Measurements from ENCODE around the gene GSTA2.
"Not testable (repeated sequence)": the region's sequence is repeated elsewhere in the genome, so short reads cannot be mapped to it uniquely, and the experiment has no call there.

GSTA2 gene

GRCh38 chr6:52790861-52791260 is 27.6 kb upstream of the GSTA2 start:
- Histone ChIP-seq H2BK12ac (ENCODE audit: low read length in 2 of 2) (no peak overlapping the region), H3K9me3 (ENCODE audit: control insufficient read depth, low read length) (no peaks in the 10 kb centered on the region), H2BK5ac (ENCODE audit: low read depth, low read length, poor library complexity, severe bottlenecking) (no peak overlapping the region), H3K18ac (ENCODE audit: low read depth in 1 of 2, low read length in 2 of 2) (no peak overlapping the region), H3K14ac (ENCODE audit: low read length in 2 of 2) (no peak overlapping the region), H3K23ac (ENCODE audit: low read length in 2 of 2) (no peak overlapping the region), H3K27me3 (ENCODE audit: control insufficient read depth in 1 of 2, insufficient read depth in 1 of 2, low read length in 2 of 2) (peaks cover 2 to 8% of the 10 kb centered on the region in 2 experiments), H2AK5ac (ENCODE audit: low read length, severe bottlenecking) (no peak overlapping the region), H2BK15ac (ENCODE audit: low read depth, poor library complexity, severe bottlenecking) (no peak overlapping the region), H4K8ac (ENCODE audit: low read length) (no peak overlapping the region), H4K91ac (ENCODE audit: low read length) (no peak overlapping the region), H3K9ac (ENCODE audit: low read length) (no peak overlapping the region), H3K27ac (ENCODE audit: low read length, poor library complexity, severe bottlenecking) (no peak overlapping the region), H3K79me1 (replicated peaks; ENCODE audit: low read length, poor library complexity, severe bottlenecking) (no peaks in the 10 kb centered on the region), H2AFZ (ENCODE audit: low read depth, low read length) (no peak overlapping the region), H3K36me3 (ENCODE audit: control insufficient read depth in 1 of 2, insufficient read depth in 2 of 2, low read depth in 1 of 2, low read length in 2 of 2) (no peaks in the 10 kb centered on the region), H3K4ac (ENCODE audit: low read depth in 1 of 2, low read length in 2 of 2) (no peak overlapping the region), H3K4me3 (ENCODE audit: insufficient read depth in 1 of 2, low read depth in 1 of 2, low read length in 2 of 2) (no peak overlapping the region), H2BK120ac (ENCODE audit: low read depth, low read length) (no peak overlapping the region), H3K4me1 (ENCODE audit: control insufficient read depth, insufficient read depth, low read depth, low read length) (no peaks in the 10 kb centered on the region), H3K4me2 (ENCODE audit: low read length, poor library complexity, severe bottlenecking) (no peak overlapping the region)
- DNase-seq = no peak
- 0% methylated on average over 1 of the region's 1 CpG for WGBS

- not testable (repeated sequence) for H3K4me2 ChIP-seq (ENCODE audit: low read length, poor library complexity, severe bottlenecking); H3K14ac ChIP-seq (ENCODE audit: low read length in 2 of 2); H4K8ac ChIP-seq (ENCODE audit: low read length); H3K4me1 ChIP-seq (ENCODE audit: control insufficient read depth, insufficient read depth, low read depth, low read length); H2BK12ac ChIP-seq (ENCODE audit: low read length in 2 of 2); H2BK120ac ChIP-seq (ENCODE audit: low read depth, low read length); H3K9ac ChIP-seq (ENCODE audit: low read length); H3K4ac ChIP-seq (ENCODE audit: low read depth in 1 of 2, low read length in 2 of 2); H2BK15ac ChIP-seq (ENCODE audit: low read depth, poor library complexity, severe bottlenecking); H3K4me3 ChIP-seq (ENCODE audit: insufficient read depth in 1 of 2, low read depth in 1 of 2, low read length in 2 of 2); H2AFZ ChIP-seq (ENCODE audit: low read depth, low read length); H3K9me3 ChIP-seq (ENCODE audit: control insufficient read depth, low read length); H3K18ac ChIP-seq (ENCODE audit: low read depth in 1 of 2, low read length in 2 of 2); H2AK5ac ChIP-seq (ENCODE audit: low read length, severe bottlenecking); H3K23ac ChIP-seq (ENCODE audit: low read length in 2 of 2); H3K27me3 ChIP-seq (ENCODE audit: control insufficient read depth in 1 of 2, insufficient read depth in 1 of 2, low read length in 2 of 2); H3K27ac ChIP-seq (ENCODE audit: low read length, poor library complexity, severe bottlenecking); H3K36me3 ChIP-seq (ENCODE audit: control insufficient read depth in 1 of 2, insufficient read depth in 2 of 2, low read depth in 1 of 2, low read length in 2 of 2); H4K91ac ChIP-seq (ENCODE audit: low read length); H3K79me1 ChIP-seq (replicated peaks; ENCODE audit: low read length, poor library complexity, severe bottlenecking)
- peak; percentile 25 for DNase-seq
- H2BK5ac ChIP-seq (ENCODE audit: low read depth, low read length, poor library complexity, severe bottlenecking) = peak overlapping the region; percentile 19
- 27% methylated on average over 1 of the region's 1 CpG for WGBS
These were observed 26.4 kb upstream of the GSTA2 start for GRCh38 chr6:52789658-52790057.

GRCh38 chr6:52788478-52788877 is 25.2 kb upstream of the GSTA2 start:
- H3K9ac ChIP-seq (ENCODE audit: low read length) = no peak overlapping the region
- H3K9me3 ChIP-seq (ENCODE audit: control insufficient read depth, low read length) = no peaks in the 10 kb centered on the region
- H3K4me1 ChIP-seq (ENCODE audit: control insufficient read depth, insufficient read depth, low read depth, low read length) = no peaks in the 10 kb centered on the region
- H2BK12ac ChIP-seq (ENCODE audit: low read length in 2 of 2) = no peak overlapping the region
- no peak overlapping the region for H2BK120ac ChIP-seq (ENCODE audit: low read depth, low read length)
- no peak overlapping the region for H3K27ac ChIP-seq (ENCODE audit: low read length, poor library complexity, severe bottlenecking)
- no peak overlapping the region for H2AFZ ChIP-seq (ENCODE audit: low read depth, low read length)
- no peak overlapping the region for H2BK15ac ChIP-seq (ENCODE audit: low read depth, poor library complexity, severe bottlenecking)
- H3K14ac ChIP-seq (ENCODE audit: low read length in 2 of 2) = no peak overlapping the region
- no peaks in the 10 kb centered on the region for H3K36me3 ChIP-seq (ENCODE audit: control insufficient read depth in 1 of 2, insufficient read depth in 2 of 2, low read depth in 1 of 2, low read length in 2 of 2)
- no peaks in the 10 kb centered on the region for H3K79me1 ChIP-seq (replicated peaks; ENCODE audit: low read length, poor library complexity, severe bottlenecking)
- no peak for DNase-seq
- no peak overlapping the region for H2AK5ac ChIP-seq (ENCODE audit: low read length, severe bottlenecking)
- no peak overlapping the region for H4K8ac ChIP-seq (ENCODE audit: low read length)
- no peak overlapping the region for H4K91ac ChIP-seq (ENCODE audit: low read length)
- no peak overlapping the region for H3K23ac ChIP-seq (ENCODE audit: low read length in 2 of 2)
- peaks cover 0 to 6% of the 10 kb centered on the region in 2 experiments for H3K27me3 ChIP-seq (ENCODE audit: control insufficient read depth in 1 of 2, insufficient read depth in 1 of 2, low read length in 2 of 2)
- H3K18ac ChIP-seq (ENCODE audit: low read depth in 1 of 2, low read length in 2 of 2) = no peak overlapping the region
- no peak overlapping the region for H3K4ac ChIP-seq (ENCODE audit: low read depth in 1 of 2, low read length in 2 of 2)
- no peak overlapping the region for H2BK5ac ChIP-seq (ENCODE audit: low read depth, low read length, poor library complexity, severe bottlenecking)
- 67% methylated on average over 1 of the region's 3 CpGs for WGBS
- H3K4me2 ChIP-seq (ENCODE audit: low read length, poor library complexity, severe bottlenecking) = no peak overlapping the region
- no peak overlapping the region for H3K4me3 ChIP-seq (ENCODE audit: insufficient read depth in 1 of 2, low read depth in 1 of 2, low read length in 2 of 2)

- Histone ChIP-seq H2BK120ac (ENCODE audit: low read depth, low read length) (no peak overlapping the region), H3K27ac (ENCODE audit: low read length, poor library complexity, severe bottlenecking) (no peak overlapping the region), H3K14ac (ENCODE audit: low read length in 2 of 2) (no peak overlapping the region), H3K79me1 (replicated peaks; ENCODE audit: low read length, poor library complexity, severe bottlenecking) (no peaks in the 10 kb centered on the region), H3K4me2 (ENCODE audit: low read length, poor library complexity, severe bottlenecking) (no peak overlapping the region), H2AFZ (ENCODE audit: low read depth, low read length) (no peak overlapping the region), H4K8ac (ENCODE audit: low read length) (no peak overlapping the region), H3K18ac (ENCODE audit: low read depth in 1 of 2, low read length in 2 of 2) (no peak overlapping the region), H2AK5ac (ENCODE audit: low read length, severe bottlenecking) (no peak overlapping the region), H4K91ac (ENCODE audit: low read length) (no peak overlapping the region), H2BK5ac (ENCODE audit: low read depth, low read length, poor library complexity, severe bottlenecking) (no peak overlapping the region), H3K27me3 (ENCODE audit: control insufficient read depth in 1 of 2, insufficient read depth in 1 of 2, low read length in 2 of 2) (peaks cover 0 to under 1% of the 10 kb centered on the region in 2 experiments), H3K4me3 (ENCODE audit: insufficient read depth in 1 of 2, low read depth in 1 of 2, low read length in 2 of 2) (no peak overlapping the region), H3K36me3 (ENCODE audit: control insufficient read depth in 1 of 2, insufficient read depth in 2 of 2, low read depth in 1 of 2, low read length in 2 of 2) (no peaks in the 10 kb centered on the region), H3K9me3 (ENCODE audit: control insufficient read depth, low read length) (no peaks in the 10 kb centered on the region), H3K9ac (ENCODE audit: low read length) (no peak overlapping the region), H2BK12ac (ENCODE audit: low read length in 2 of 2) (no peak overlapping the region), H3K23ac (ENCODE audit: low read length in 2 of 2) (no peak overlapping the region), H3K4ac (ENCODE audit: low read depth in 1 of 2, low read length in 2 of 2) (no peak overlapping the region), H3K4me1 (ENCODE audit: control insufficient read depth, insufficient read depth, low read depth, low read length) (no peaks in the 10 kb centered on the region), H2BK15ac (ENCODE audit: low read depth, poor library complexity, severe bottlenecking) (no peak overlapping the region)
- WGBS = 100% methylated on average over 1 of the region's 3 CpGs
- DNase-seq = no peak
These were observed 24.6 kb upstream of the GSTA2 start for GRCh38 chr6:52787917-52788316.

Measured in mesenchymal stem cell (in vitro differentiated cells and primary cell).